ENCODE data around the gene WBP11.
"Not testable (repeated sequence)": the region's sequence is repeated elsewhere in the genome, so short reads cannot be mapped to it uniquely, and the experiment has no call there.

WBP11 gene

GRCh38 chr12:14751986-14752385 lies 51.3 kb downstream of the WBP11 start:
- Mint-ChIP-seq H3K27me3 (no peaks in the 10 kb centered on the region), H3K9me3 (peaks cover 4% of the 10 kb centered on the region), H3K27ac (no peak overlapping the region), H3K36me3 (peaks cover 11% of the 10 kb centered on the region), H3K4me1 (peaks cover 5% of the 10 kb centered on the region), H3K4me3 (no peak overlapping the region)
- ATAC-seq (ENCODE audit: low read depth) (no peak), DNase-seq (ENCODE audit: low spot score in 2 of 2) (no peak)

GRCh38 chr12:14743061-14743460 lies 60.2 kb downstream of the WBP11 start:
- no peak overlapping the region for H3K4me3 Mint-ChIP-seq
- peaks cover 13% of the 10 kb centered on the region for H3K9me3 Mint-ChIP-seq
- H3K27me3 Mint-ChIP-seq, result no peaks in the 10 kb centered on the region
- no peak overlapping the region for H3K27ac Mint-ChIP-seq
- ATAC-seq (ENCODE audit: low read depth), result no peak
- peaks cover 36% of the 10 kb centered on the region for H3K36me3 Mint-ChIP-seq
- no peak for DNase-seq (ENCODE audit: low spot score in 2 of 2)
- peaks cover 6% of the 10 kb centered on the region for H3K4me1 Mint-ChIP-seq

GRCh38 chr12:14741942-14742341 lies 61.3 kb downstream of the WBP11 start:
- peaks cover 3% of the 10 kb centered on the region for H3K4me1 Mint-ChIP-seq
- H3K27ac Mint-ChIP-seq, result no peak overlapping the region
- peaks cover 31% of the 10 kb centered on the region for H3K36me3 Mint-ChIP-seq
- DNase-seq (ENCODE audit: low spot score in 2 of 2) (no peak), ATAC-seq (ENCODE audit: low read depth) (no peak)
- H3K9me3 Mint-ChIP-seq, result peaks cover 8% of the 10 kb centered on the region
- H3K27me3 Mint-ChIP-seq, result no peaks in the 10 kb centered on the region
- no peak overlapping the region for H3K4me3 Mint-ChIP-seq

- DNase-seq (ENCODE audit: low spot score in 2 of 2) (no peak), ATAC-seq (ENCODE audit: low read depth) (no peak)
- no peak overlapping the region for H3K4me3 Mint-ChIP-seq
- H3K4me1 Mint-ChIP-seq, result peaks cover 3% of the 10 kb centered on the region
- H3K27ac Mint-ChIP-seq, result no peak overlapping the region
- H3K9me3 Mint-ChIP-seq, result peaks cover 8% of the 10 kb centered on the region
- H3K27me3 Mint-ChIP-seq, result no peaks in the 10 kb centered on the region
- peaks cover 28% of the 10 kb centered on the region for H3K36me3 Mint-ChIP-seq
Observed at GRCh38 chr12:14741153-14741552, 62.1 kb downstream of the WBP11 start.

- H3K36me3 Mint-ChIP-seq; H3K27me3 Mint-ChIP-seq; H3K4me3 Mint-ChIP-seq; ATAC-seq (ENCODE audit: low read depth); H3K27ac Mint-ChIP-seq; H3K4me1 Mint-ChIP-seq; H3K9me3 Mint-ChIP-seq; DNase-seq (ENCODE audit: low spot score in 2 of 2): not testable (repeated sequence)
Observed at GRCh38 chr12:14736441-14736840, 66.8 kb downstream of the WBP11 start.

Measured in memory B cell (primary cell).